PC-3 (cell line): ENCODE data around the gene QRICH1. TPM values are rescaled to one million over a fixed set of nuclear protein-coding genes. Genes with fewer than 3 reads are reported as not detected.

Source experiments
- ATAC-seq: fragments of 200-7000 bp; cut with Tn5 transposase; 2 replicates; pipeline ENCODE4 v1.9.1; 2020; ENCODE audit warnings: mild to moderate bottlenecking, moderate library complexity
- BruUV-seq: library from RNA; stranded (reverse); fragments of 400-500 nt; replicated peaks from 2 replicates; lab custom pipeline; 2021; lab: Mats Ljungman, UMichigan
- CTCF ChIA-PET: fragments of 300-600 bp; sonication (Branson Sonifier 250); formaldehyde crosslinking; loops from one replicate; lab custom pipeline; 2022; ENCODE audit warnings: antibody characterized with exemption; lab: Charles Lee
- POLR2A ChIA-PET: fragments of 300-600 bp; sonication (Branson Sonifier 250); formaldehyde crosslinking; loops from one replicate; lab custom pipeline; 2022; ENCODE audit warnings: antibody characterized with exemption; ENCODE audit not compliant: unreplicated experiment; lab: Charles Lee
- DNase-seq: peaks from one replicate; pipeline ENCODE4 v3.0.0-alpha.2; 2015
- H2AFZ ChIP-seq: fragments of 300-600 bp; sonication (generic); 2 replicates; pipeline ENCODE4 v1.6.0; 2016; ENCODE audit warnings: antibody characterized with exemption, low read length
- H3F3A ChIP-seq: fragments of 300-600 bp; sonication (generic); one replicate; pipeline ENCODE4 v1.6.0; 2017; ENCODE audit warnings: antibody characterized with exemption, low read length, control low read depth, mild to moderate bottlenecking; ENCODE audit not compliant: unreplicated experiment
- H3K27ac ChIP-seq: fragments of 300-600 bp; sonication (generic); 2 replicates; pipeline ENCODE4 v1.5.1; 2016; ENCODE audit warnings: mild to moderate bottlenecking, low read length
- H3K27me3 ChIP-seq: fragments of 300-600 bp; sonication (generic); 2 replicates; pipeline ENCODE4 v1.6.1; 2016; ENCODE audit warnings: low read length, mixed read lengths
- H3K36me3 ChIP-seq: fragments of 300-600 bp; sonication (generic); 2 replicates; pipeline ENCODE4 v1.6.1; 2016; ENCODE audit warnings: low read depth, mixed run types, low read length, mixed read lengths
- H3K4me1 ChIP-seq: fragments of 300-600 bp; sonication (generic); 2 replicates; pipeline ENCODE4 v1.5.1; 2016; ENCODE audit warnings: low read length; ENCODE audit not compliant: insufficient read depth
- H3K4me2 ChIP-seq: fragments of 300-600 bp; sonication (generic); 2 replicates; pipeline ENCODE4 v1.6.0; 2016; ENCODE audit warnings: low read length
- H3K4me3 ChIP-seq: fragments of 300-600 bp; sonication (generic); 2 replicates; pipeline ENCODE4 v1.5.1; 2016; ENCODE audit warnings: mild to moderate bottlenecking, low read length, mixed read lengths
- H3K79me2 ChIP-seq: fragments of 300-600 bp; sonication (generic); 2 replicates; pipeline ENCODE4 v1.6.1; 2017; ENCODE audit warnings: low read length, mixed read lengths
- H3K9ac ChIP-seq: fragments of 300-600 bp; sonication (generic); 2 replicates; pipeline ENCODE4 v1.6.0; 2016; ENCODE audit warnings: mild to moderate bottlenecking, low read length
- H3K9me2 ChIP-seq: fragments of 300-600 bp; sonication (generic); replicated peaks from 2 replicates; pipeline ENCODE4 v1.6.1; 2016; ENCODE audit warnings: mixed run types, low read length, mixed read lengths
- H3K9me3 ChIP-seq: fragments of 300-600 bp; sonication (generic); 2 replicates; pipeline ENCODE4 v1.6.1; 2016; ENCODE audit warnings: low read length, mixed read lengths
- H4K20me1 ChIP-seq: fragments of 300-600 bp; sonication (generic); 2 replicates; pipeline ENCODE4 v1.6.1; 2016; ENCODE audit warnings: low read length, mixed read lengths
- EZH2 ChIP-seq: fragments of 300-600 bp; sonication (generic); IDR thresholded peaks from one replicate; pipeline ENCODE4 v1.6.1; 2017; ENCODE audit warnings: antibody characterized with exemption, mild to moderate bottlenecking, low read length; ENCODE audit not compliant: unreplicated experiment
- EZH2phosphoT487 ChIP-seq: fragments of 300-600 bp; sonication (generic); IDR thresholded peaks from 2 replicates; pipeline ENCODE4 v1.6.1; 2018; ENCODE audit warnings: mild to moderate bottlenecking, antibody characterized with exemption, low read length, borderline replicate concordance
- intact Hi-C: fragments of 100-400 bp; cut with micrococcal nuclease; formaldehyde crosslinking; loops from 2 replicates; pipeline ENCODE4 v1.9.0; 2023
- total RNA-seq: library from RNA; depleted of rRNA; stranded (reverse); fragments of >200 nt; gene quantifications from 2 replicates; pipeline ENCODE4 v1.2.3, GENCODE V29; 2014
- TF ChIP-seq, protein P1 (sequence below): fragments of 300-600 bp; sonication (generic); conservative IDR thresholded peaks from 2 replicates; pipeline ENCODE4 v1.5.1; 2017; ENCODE audit warnings: antibody characterized with exemption, low read depth, mild to moderate bottlenecking, low read length

QRICH1 gene
- total RNA-seq, 1 experiment from 2014 or later = 90.2 TPM

DNA sequence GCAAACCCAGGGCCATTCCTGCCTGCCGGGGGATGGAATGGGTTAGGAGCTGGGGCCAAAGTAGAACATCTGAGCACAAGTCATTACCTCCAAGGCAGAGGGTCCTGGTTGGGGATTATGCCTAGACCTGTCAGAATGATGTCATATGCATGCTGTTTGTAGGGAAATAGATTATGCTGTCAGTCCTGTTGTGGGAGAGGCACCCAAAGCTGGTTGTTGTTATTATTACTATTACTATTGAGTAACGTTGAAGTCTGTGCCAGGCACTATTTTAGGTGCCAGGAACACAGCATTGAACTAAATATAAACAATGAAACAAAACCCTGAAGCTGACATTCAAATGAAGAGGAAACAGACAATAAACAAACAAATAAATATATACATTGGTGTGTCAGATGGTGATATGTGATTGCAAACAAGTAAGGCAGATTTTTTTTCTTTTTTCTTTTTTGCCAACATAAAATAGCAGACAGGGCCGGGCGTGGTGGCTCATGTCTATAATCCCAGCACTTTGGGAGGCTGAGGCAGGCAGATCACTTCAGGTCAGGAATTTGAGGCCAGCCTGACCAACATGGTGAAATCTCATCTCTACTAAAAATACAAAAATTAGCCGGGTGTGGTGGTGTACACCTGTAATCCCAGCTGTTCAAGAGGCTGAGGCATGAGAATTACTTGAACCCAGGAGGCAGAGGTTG lies 101.9 kb downstream of the QRICH1 start:
- H4K20me1 ChIP-seq = no peaks in the 10 kb centered on the region
- no peaks in the 10 kb centered on the region for H3K27me3 ChIP-seq
- H3K9me3 ChIP-seq = no peaks in the 10 kb centered on the region
- ChIA-PET POLR2A (interaction anchor here (1.1 to 1.2 kb wide), 2 partner anchors 15 to 30 kb away, joined by 3 to 5 read pairs; partner anchors contain the start of genes NDUFAF3 and WDR6), CTCF (interaction anchor here (0.5 to 1.6 kb wide), 2 partner anchors 15 to 25 kb away, joined by 3 to 5 read pairs; partner anchors contain the start of gene WDR6)
- H3K4me1 ChIP-seq = peaks cover 22% of the 10 kb centered on the region
- BruUV-seq = no TSS peak
- H3F3A ChIP-seq = no peaks in the 10 kb centered on the region
- peak overlapping the region; percentile 90 for H3K4me3 ChIP-seq
- H3K9me2 ChIP-seq = no peaks in the 10 kb centered on the region
- no peaks in the 10 kb centered on the region for H3K36me3 ChIP-seq
- H3K9ac ChIP-seq = no peak overlapping the region
- TF ChIP-seq EZH2 (no peak), EZH2phosphoT487 (no peak)
- TF ChIP-seq, protein P1, sequence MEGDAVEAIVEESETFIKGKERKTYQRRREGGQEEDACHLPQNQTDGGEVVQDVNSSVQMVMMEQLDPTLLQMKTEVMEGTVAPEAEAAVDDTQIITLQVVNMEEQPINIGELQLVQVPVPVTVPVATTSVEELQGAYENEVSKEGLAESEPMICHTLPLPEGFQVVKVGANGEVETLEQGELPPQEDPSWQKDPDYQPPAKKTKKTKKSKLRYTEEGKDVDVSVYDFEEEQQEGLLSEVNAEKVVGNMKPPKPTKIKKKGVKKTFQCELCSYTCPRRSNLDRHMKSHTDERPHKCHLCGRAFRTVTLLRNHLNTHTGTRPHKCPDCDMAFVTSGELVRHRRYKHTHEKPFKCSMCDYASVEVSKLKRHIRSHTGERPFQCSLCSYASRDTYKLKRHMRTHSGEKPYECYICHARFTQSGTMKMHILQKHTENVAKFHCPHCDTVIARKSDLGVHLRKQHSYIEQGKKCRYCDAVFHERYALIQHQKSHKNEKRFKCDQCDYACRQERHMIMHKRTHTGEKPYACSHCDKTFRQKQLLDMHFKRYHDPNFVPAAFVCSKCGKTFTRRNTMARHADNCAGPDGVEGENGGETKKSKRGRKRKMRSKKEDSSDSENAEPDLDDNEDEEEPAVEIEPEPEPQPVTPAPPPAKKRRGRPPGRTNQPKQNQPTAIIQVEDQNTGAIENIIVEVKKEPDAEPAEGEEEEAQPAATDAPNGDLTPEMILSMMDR = no peak
- H2AFZ ChIP-seq = no peak overlapping the region
- no peak for DNase-seq
- intact Hi-C loops = loop anchor here (1.0 kb wide), 1 partner anchor 15 kb away; the partner anchor contains the start of gene WDR6
- H3K27ac ChIP-seq = no peak overlapping the region
- no peak for ATAC-seq
- H3K4me2 ChIP-seq = peak overlapping the region; percentile 94
- H3K79me2 ChIP-seq = peaks cover 48% of the 10 kb centered on the region

DNA sequence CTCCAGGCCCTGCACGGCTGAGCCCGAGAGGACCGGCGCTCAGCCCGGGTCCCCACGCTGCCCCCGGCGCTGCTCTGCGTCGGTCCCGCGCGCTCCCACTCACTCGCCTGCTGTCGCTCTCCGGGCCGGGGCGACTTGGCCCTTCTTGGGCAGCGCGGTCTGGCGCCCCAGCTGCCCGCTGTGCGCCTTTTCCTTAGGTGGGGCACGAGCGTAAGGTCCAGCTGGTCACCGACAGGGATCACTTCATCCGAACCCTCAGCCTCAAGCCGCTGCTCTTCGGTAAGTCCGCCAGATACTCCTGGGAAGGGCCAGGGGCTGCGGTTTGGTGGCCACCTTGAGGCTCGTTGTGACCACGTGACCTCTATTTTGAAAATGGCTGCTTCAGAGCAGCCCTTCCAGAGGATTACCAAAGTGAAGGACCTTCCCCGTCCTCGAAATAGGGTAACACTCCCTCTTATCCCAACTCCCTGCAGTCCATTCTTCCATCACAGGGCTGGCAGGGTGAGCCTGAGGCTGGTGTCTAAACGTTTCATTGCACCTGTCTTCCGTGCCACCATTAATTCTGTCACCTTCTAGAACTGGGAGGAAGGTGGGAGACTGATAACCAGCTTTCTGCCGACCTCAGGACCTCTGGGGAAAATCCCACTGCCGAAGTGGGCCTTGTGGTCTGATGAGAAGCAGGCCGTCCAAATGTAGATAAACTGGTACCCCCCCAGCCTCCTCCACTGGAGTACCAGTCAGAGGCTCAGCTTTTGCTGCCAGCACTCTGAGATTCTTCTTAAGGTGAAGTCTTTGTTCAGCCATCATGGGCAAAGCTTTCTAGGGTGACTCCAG lies 103.0 kb downstream of the QRICH1 start:
- no peaks in the 10 kb centered on the region; the same call in 1 of the 2 replicates for H3K36me3 ChIP-seq
- H3K9ac ChIP-seq = peak overlapping the region; percentile 78
- TF ChIP-seq, protein P1 = no peak
- TF ChIP-seq EZH2phosphoT487 = no peak
- no peak for TF ChIP-seq EZH2
- H4K20me1 ChIP-seq = no peaks in the 10 kb centered on the region
- ChIA-PET CTCF (interaction anchor here (0.5 to 1.6 kb wide), 2 partner anchors 16 to 26 kb away, joined by 3 to 5 read pairs; partner anchors contain the start of gene WDR6), POLR2A (interaction anchor here (1.1 to 1.2 kb wide), 2 partner anchors 17 to 31 kb away, joined by 3 to 5 read pairs; partner anchors contain the start of genes NDUFAF3 and WDR6)
- H3K4me1 ChIP-seq = peaks cover 22% of the 10 kb centered on the region
- no peaks in the 10 kb centered on the region for H3K9me2 ChIP-seq
- H3K9me3 ChIP-seq = no peaks in the 10 kb centered on the region
- H3K79me2 ChIP-seq = peaks cover 48% of the 10 kb centered on the region
- peak overlapping the region; percentile 90 for H3K4me3 ChIP-seq
- peak overlapping the region; percentile 94 for H3K4me2 ChIP-seq
- H3K27me3 ChIP-seq = no peaks in the 10 kb centered on the region
- H3K27ac ChIP-seq = peak overlapping the region; percentile 28
- BruUV-seq = TSS peak; percentile 37
- peak overlapping the region; percentile 94 for H2AFZ ChIP-seq
- DNase-seq (peak; percentile 23), ATAC-seq (peak; percentile 13)
- no peaks in the 10 kb centered on the region for H3F3A ChIP-seq
- intact Hi-C loops = loop anchor here (1.0 kb wide), 1 partner anchor 16 kb away; the partner anchor contains the start of gene WDR6
